ENCODE measurements around the gene OTOP2.
A peak's percentile ranks its signal among the peaks of the same experiment; 100 is the strongest.

OTOP2 gene

DNA sequence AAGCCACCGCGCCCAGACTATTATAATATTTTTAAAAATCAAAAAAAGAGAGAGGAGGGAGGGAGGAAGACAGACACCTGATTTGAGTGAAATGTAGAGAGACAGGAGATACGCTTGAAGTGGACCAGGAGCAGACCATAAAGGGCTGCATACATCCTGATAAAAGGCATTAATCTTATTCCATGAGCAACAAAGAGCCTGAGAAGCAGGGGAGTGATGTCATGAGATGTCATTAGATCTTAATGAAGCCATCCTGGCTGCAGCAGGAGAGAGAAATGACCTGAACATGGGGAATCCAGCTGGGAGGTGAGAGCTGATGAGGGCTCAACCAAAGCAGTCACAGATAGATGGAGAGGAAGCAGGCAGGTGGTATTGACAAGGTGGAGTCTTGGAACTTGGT is 53.7 kb downstream of the OTOP2 start:
- DNase-seq = no peak

DNA sequence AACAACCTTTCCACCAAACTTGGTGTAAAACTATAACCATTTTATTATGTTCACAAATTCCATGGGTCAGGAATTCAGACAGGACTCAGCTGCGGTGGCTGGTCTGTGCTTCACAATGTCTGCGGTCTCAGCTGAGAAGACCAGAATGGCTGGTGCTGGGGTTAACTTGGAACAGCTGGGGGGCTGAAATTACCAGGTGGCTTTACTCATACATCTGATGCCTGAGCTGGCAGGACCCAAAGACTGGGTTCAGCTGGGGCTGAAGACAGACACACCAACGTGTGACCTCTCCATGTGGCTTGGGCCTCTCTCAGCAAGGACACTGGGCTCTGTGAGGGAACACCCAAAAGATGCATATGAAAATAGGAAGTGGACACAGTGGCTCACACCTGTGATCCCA is 54.2 kb downstream of the OTOP2 start:
- DNase-seq = no peak

DNA sequence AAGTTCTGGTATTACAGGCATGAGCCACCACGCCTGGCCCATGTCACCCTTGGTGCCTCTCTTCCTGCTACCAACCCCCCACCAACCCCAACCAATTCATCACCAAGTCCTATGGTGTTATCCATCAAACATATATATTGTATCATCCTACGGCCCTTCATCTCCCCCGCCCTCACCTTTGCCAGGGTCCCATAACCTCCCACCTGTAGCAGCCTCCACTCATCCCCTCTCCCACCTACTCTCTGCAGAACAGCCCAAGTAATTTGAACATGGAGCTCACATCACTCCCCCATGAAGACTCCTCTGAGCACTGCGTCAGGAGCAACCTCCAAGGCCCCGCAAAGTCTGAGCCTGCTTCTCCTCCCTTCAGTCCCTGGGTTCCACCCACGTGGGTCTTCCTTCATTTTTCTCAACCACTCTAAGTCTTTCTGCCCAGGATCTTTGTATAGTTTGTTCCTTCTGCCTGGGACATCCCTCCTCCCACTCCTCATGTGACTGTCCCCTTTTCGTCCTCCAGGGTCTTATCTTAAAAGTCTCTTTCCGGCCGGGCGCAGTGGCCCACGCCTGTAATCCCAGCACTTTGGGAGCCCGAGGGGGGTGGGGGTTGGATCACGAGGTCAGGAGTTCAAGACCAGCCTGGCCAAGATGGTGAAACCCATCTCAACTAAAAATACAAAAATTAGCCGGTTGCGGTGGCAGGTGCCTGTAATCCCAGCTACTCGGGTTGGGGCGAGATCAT is 55.5 kb downstream of the OTOP2 start:
- DNase-seq = no peak

DNA sequence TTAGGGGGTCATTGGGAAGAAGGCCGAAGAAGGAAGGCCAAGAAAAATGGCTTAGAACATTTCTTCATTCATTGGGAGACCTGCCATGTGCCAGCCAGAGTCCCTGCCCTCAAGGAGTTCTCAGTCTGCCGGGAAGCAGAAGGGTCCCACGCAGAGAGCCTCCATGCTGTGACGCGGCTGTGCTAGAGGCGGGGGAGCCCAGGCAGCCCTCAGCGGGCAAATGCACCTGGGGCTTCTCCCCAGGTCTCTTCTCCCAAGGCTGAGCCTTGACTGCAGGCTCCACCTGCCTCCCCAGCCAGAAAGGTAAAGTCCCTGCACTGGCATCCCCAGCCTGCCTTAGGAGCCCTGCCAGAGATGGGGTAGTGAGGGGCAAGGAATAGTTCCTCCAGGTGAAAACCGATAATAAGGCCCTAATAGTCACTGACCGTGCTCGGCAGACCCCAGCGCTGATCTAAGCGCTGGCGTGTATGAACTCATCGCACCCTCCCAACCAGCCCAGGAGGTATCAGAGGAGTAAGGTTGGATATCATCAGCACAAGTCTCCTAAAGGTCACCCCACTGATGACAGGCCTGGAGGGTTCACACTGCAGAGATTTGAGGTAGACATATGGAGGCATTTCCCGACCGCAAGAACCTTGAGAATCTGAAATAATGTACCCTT is 57.4 kb downstream of the OTOP2 start:
- no peak for DNase-seq

GRCh38 chr17:74981979-74982662 is 58.0 kb downstream of the OTOP2 start:
- peak; percentile 91 for DNase-seq

- peak; percentile 58 for DNase-seq
Measured at GRCh38 chr17:74982663-74983313, 58.7 kb downstream of the OTOP2 start.
